ENCODE measurements around the gene VAT1L. TPM values are rescaled to one million over a fixed set of nuclear protein-coding genes. Genes with fewer than 3 reads are reported as not detected.

Gene VAT1L
- total RNA-seq, 1 experiment from 2014 or later: 19.1 TPM

DNA sequence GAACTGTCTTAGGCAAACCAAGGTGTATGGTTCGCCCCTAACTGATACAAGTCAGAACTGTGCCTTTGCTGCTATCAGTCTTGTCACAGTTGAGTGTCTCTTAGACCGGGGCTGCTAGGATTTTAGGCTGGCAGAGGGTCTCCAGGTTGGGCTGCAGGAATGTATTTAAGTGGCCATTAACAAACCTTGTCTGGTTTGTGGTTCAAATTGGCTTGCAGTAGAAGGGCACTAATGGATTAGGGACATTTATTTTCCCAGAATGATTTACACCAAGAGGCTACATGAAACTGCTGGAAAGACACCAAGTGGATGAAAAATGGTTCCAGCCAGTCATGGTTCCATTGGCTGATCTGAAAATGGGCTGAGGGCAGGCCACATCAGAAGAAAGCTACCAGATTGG lies 5.1 kb downstream of the VAT1L start (continued):
- TF ChIP-seq ZNF138 (CRISPR knock-in tag; conservative IDR thresholded peaks at IDR 0.05) (no peak), KAT7 (CRISPR knock-in tag; IDR thresholded peaks at IDR 0.05; ENCODE audit: borderline replicate concordance) (no peak), ZNF219 (CRISPR knock-in tag; IDR thresholded peaks at IDR 0.05; ENCODE audit: borderline replicate concordance) (no peak)

DNA sequence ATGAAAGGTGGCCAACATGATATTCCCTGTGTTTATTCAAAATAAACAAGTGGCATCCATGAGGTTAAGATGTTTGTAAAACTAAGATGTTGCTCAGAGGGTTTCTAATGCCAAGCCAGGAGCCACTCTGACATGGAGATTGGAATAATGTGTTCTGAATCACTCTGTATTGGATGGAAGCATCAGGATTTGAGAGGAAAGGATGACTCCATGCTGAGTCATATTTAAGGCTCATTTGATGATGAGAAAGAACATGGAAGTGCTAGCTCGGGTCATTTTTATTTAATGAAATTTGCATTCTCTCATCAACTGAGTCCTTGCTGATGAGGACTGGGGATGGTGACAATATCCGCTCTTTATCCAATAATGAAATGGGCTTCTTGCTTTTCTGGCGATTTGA lies 6.2 kb downstream of the VAT1L start:
- no peak overlapping the region for H3K27ac Mint-ChIP-seq
- no peak for TF ChIP-seq CREB1 (CRISPR knock-in tag; IDR thresholded peaks at IDR 0.05)
- no peak for TF ChIP-seq TEAD1 (CRISPR knock-in tag; IDR thresholded peaks at IDR 0.05)
- H3K4me1 Mint-ChIP-seq: peaks cover 15% of the 10 kb centered on the region
- peaks cover 10% of the 10 kb centered on the region for H3K27me3 Mint-ChIP-seq (ENCODE audit: low read depth)
- H3K36me3 Mint-ChIP-seq: no peaks in the 10 kb centered on the region
- H3K9me3 Mint-ChIP-seq: no peaks in the 10 kb centered on the region
- no peak for ATAC-seq
- CTCF ChIA-PET: no interaction called here
- POLR2A ChIA-PET: no interaction called here
- DNase-seq (ENCODE audit: low spot score): no peak
- H3K4me3 Mint-ChIP-seq: no peak overlapping the region

DNA sequence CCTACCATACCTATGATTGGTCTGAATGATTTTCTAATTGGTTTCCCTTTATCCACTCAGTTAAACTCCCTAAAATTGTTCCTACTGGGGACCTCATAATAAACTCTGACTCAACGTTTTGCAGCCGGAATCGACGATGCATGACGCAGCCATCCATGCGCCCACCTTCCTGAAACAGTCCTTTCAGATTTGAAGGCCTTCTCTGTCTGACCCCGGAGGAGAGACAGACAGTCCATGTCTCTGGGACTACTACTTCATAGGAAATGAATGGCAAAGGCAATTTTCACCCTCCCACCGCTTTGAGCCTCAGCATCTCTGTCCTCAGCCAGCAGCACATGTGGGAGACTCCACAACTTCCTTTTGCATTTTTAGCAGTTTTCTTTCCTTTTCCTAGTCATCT lies 13.5 kb downstream of the VAT1L start:
- DNase-seq (ENCODE audit: low spot score): no peak
- ATAC-seq: no peak
- CTCF ChIA-PET: no interaction called here

DNA sequence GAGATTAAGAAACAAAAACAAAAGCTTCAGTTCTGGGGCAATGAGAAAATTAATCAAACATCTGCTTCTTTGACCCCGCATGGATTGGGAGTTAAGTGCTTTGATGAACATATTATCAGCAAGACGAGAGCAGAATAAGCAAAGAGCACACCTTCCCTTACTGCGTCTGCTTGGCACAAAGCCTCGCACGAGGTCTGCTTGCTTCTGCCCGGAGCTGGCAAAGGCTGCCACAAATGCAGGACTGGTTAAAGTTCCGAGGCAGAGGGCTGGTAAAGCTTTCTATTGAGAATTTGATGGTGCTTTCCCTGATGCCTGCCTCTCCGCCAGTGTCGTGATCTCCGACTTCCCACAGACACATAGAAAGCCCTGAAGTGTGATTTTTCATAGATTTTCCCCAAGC lies 17.0 kb downstream of the VAT1L start:
- ChIA-PET POLR2A (no interaction called here), CTCF (no interaction called here)
- Mint-ChIP-seq H3K9me3 (peaks cover 25% of the 10 kb centered on the region), H3K36me3 (peaks cover 28% of the 10 kb centered on the region), H3K4me1 (peaks cover 4% of the 10 kb centered on the region; the same call in 1 of the 2 replicates), H3K4me3 (no peak overlapping the region), H3K27ac (no peak overlapping the region), H3K27me3 (ENCODE audit: low read depth) (no peaks in the 10 kb centered on the region)
- ATAC-seq (no peak), DNase-seq (ENCODE audit: low spot score) (no peak)
- TF ChIP-seq, protein P1, sequence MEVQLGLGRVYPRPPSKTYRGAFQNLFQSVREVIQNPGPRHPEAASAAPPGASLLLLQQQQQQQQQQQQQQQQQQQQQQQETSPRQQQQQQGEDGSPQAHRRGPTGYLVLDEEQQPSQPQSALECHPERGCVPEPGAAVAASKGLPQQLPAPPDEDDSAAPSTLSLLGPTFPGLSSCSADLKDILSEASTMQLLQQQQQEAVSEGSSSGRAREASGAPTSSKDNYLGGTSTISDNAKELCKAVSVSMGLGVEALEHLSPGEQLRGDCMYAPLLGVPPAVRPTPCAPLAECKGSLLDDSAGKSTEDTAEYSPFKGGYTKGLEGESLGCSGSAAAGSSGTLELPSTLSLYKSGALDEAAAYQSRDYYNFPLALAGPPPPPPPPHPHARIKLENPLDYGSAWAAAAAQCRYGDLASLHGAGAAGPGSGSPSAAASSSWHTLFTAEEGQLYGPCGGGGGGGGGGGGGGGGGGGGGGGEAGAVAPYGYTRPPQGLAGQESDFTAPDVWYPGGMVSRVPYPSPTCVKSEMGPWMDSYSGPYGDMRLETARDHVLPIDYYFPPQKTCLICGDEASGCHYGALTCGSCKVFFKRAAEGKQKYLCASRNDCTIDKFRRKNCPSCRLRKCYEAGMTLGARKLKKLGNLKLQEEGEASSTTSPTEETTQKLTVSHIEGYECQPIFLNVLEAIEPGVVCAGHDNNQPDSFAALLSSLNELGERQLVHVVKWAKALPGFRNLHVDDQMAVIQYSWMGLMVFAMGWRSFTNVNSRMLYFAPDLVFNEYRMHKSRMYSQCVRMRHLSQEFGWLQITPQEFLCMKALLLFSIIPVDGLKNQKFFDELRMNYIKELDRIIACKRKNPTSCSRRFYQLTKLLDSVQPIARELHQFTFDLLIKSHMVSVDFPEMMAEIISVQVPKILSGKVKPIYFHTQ (CRISPR knock-in tag; IDR thresholded peaks at IDR 0.05): no peak
- TF ChIP-seq CBFB (CRISPR knock-in tag; IDR thresholded peaks at IDR 0.05; ENCODE audit: low read depth): no peak

More for the DNA sequence above, 13.5 kb downstream of the VAT1L start:
- POLR2A ChIA-PET: no interaction called here
- Mint-ChIP-seq H3K36me3 (peaks cover 3% of the 10 kb centered on the region), H3K4me3 (no peak overlapping the region), H3K27me3 (ENCODE audit: low read depth) (no peaks in the 10 kb centered on the region), H3K9me3 (peaks cover 2% of the 10 kb centered on the region), H3K27ac (no peak overlapping the region; the same call in 1 of the 2 replicates), H3K4me1 (peaks cover 4% of the 10 kb centered on the region; the same call in 1 of the 2 replicates)
- TF ChIP-seq ZNF396 (CRISPR knock-in tag; IDR thresholded peaks at IDR 0.05; ENCODE audit: borderline replicate concordance): no peak
- no peak for TF ChIP-seq ELF4 (CRISPR knock-in tag; IDR thresholded peaks at IDR 0.05; ENCODE audit: low read depth)
- no peak for TF ChIP-seq SOX15 (CRISPR knock-in tag; IDR thresholded peaks at IDR 0.05)
- TF ChIP-seq, protein P2, sequence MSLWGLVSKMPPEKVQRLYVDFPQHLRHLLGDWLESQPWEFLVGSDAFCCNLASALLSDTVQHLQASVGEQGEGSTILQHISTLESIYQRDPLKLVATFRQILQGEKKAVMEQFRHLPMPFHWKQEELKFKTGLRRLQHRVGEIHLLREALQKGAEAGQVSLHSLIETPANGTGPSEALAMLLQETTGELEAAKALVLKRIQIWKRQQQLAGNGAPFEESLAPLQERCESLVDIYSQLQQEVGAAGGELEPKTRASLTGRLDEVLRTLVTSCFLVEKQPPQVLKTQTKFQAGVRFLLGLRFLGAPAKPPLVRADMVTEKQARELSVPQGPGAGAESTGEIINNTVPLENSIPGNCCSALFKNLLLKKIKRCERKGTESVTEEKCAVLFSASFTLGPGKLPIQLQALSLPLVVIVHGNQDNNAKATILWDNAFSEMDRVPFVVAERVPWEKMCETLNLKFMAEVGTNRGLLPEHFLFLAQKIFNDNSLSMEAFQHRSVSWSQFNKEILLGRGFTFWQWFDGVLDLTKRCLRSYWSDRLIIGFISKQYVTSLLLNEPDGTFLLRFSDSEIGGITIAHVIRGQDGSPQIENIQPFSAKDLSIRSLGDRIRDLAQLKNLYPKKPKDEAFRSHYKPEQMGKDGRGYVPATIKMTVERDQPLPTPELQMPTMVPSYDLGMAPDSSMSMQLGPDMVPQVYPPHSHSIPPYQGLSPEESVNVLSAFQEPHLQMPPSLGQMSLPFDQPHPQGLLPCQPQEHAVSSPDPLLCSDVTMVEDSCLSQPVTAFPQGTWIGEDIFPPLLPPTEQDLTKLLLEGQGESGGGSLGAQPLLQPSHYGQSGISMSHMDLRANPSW (CRISPR knock-in tag; conservative IDR thresholded peaks at IDR 0.05; ENCODE audit: low read depth): no peak
- TF ChIP-seq NFE2L1 (CRISPR knock-in tag; IDR thresholded peaks at IDR 0.05): no peak

DNA sequence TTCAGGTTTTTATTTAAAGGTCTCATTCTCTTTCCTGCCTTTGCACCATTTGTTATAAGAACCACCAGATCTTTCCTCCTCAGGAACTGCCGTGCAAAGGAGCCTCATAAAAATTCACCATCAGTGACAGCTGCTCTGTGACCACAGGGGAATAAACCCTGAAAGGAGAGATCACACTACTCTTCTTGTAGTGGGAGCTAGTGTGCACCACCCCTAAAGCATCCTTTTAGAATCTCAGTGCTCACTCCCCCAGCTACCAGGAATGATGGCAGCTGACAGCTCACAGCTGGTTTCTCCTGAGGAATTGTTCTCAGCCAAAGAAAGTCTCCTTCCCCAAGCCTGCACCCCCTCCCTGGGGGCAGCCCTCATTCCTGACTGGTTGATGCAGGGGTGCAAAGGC lies 18.7 kb downstream of the VAT1L start:
- ATAC-seq (no peak), DNase-seq (ENCODE audit: low spot score) (no peak)
- H3K27ac Mint-ChIP-seq: no peak overlapping the region
- peaks cover 4% of the 10 kb centered on the region; the same call in 1 of the 2 replicates for H3K4me1 Mint-ChIP-seq
- ChIA-PET POLR2A (no interaction called here), CTCF (no interaction called here)
- no peak overlapping the region for H3K4me3 Mint-ChIP-seq
- peaks cover 25% of the 10 kb centered on the region for H3K9me3 Mint-ChIP-seq
- H3K27me3 Mint-ChIP-seq (ENCODE audit: low read depth): no peaks in the 10 kb centered on the region
- peaks cover 28% of the 10 kb centered on the region for H3K36me3 Mint-ChIP-seq
- TF ChIP-seq RORB (CRISPR knock-in tag; IDR thresholded peaks at IDR 0.05) (no peak), RELA (CRISPR knock-in tag; IDR thresholded peaks at IDR 0.05; ENCODE audit: borderline replicate concordance) (no peak), NR2C2 (CRISPR knock-in tag; IDR thresholded peaks at IDR 0.05) (no peak)
- TF ChIP-seq, protein P3, sequence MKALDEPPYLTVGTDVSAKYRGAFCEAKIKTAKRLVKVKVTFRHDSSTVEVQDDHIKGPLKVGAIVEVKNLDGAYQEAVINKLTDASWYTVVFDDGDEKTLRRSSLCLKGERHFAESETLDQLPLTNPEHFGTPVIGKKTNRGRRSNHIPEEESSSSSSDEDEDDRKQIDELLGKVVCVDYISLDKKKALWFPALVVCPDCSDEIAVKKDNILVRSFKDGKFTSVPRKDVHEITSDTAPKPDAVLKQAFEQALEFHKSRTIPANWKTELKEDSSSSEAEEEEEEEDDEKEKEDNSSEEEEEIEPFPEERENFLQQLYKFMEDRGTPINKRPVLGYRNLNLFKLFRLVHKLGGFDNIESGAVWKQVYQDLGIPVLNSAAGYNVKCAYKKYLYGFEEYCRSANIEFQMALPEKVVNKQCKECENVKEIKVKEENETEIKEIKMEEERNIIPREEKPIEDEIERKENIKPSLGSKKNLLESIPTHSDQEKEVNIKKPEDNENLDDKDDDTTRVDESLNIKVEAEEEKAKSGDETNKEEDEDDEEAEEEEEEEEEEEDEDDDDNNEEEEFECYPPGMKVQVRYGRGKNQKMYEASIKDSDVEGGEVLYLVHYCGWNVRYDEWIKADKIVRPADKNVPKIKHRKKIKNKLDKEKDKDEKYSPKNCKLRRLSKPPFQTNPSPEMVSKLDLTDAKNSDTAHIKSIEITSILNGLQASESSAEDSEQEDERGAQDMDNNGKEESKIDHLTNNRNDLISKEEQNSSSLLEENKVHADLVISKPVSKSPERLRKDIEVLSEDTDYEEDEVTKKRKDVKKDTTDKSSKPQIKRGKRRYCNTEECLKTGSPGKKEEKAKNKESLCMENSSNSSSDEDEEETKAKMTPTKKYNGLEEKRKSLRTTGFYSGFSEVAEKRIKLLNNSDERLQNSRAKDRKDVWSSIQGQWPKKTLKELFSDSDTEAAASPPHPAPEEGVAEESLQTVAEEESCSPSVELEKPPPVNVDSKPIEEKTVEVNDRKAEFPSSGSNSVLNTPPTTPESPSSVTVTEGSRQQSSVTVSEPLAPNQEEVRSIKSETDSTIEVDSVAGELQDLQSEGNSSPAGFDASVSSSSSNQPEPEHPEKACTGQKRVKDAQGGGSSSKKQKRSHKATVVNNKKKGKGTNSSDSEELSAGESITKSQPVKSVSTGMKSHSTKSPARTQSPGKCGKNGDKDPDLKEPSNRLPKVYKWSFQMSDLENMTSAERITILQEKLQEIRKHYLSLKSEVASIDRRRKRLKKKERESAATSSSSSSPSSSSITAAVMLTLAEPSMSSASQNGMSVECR (CRISPR knock-in tag; IDR thresholded peaks at IDR 0.05; ENCODE audit: borderline replicate concordance): no peak
- TF ChIP-seq, protein P2 (CRISPR knock-in tag; conservative IDR thresholded peaks at IDR 0.05; ENCODE audit: low read depth): no peak
